Renal cortex interstitium (tissue), 11 donors: ENCODE data around the gene SRSF7. TPM values are rescaled to one million over a fixed set of nuclear protein-coding genes. Genes with fewer than 3 reads are reported as not detected.

Experiments used
- DNase-seq, 11 donors: peaks; one replicate each; pipeline ENCODE4 v3.0.0-alpha.2; 2013; ENCODE audit warnings: low read depth in 9 of 11, low spot score in 4 of 11; ENCODE audit errors: extremely low read depth in 1 of 11
- polyA plus RNA-seq, 3 donors: library from polyadenylated mRNA; unstranded; fragments of 120-200 nt; gene quantifications; one replicate each; pipeline ENCODE4 v1.2.1, GENCODE V29; 2013; ENCODE audit not compliant: insufficient read length in 3 of 3

The SRSF7 gene
- polyA plus RNA-seq, 3 donors: 203 to 279 (median 243) TPM

DNA sequence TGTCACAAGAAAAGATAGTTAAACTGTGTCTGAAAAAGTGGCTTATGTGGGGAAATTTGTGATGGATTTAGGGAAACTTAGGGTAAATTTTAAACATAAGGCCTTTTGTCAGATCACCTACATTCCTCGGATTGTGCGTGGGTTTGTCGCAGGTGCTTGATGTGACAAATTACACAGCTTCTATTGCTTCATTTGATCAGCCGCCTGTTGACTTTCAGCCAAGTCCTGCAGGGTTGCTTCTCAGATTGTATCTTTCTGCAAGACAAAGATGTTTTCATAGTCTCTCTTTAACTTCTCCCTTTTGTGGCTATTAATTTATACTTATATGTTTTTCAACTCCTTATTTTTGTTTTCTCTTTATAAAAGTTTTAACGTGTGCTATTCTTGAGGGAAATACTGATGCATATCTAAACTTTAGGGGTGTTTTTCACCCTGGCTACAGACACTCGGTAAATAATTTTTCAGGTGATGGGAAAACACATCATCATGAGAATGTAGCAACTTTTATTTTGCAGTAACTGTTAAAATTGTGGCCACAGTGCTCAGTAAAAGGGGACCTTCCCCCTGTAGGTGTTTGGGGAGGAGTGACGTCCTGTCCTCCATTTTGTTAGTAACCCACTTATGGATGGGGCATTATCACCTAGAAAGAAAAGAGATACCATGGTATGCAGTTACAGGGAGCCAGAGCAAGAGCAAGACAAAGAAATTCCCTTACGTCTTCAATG is 53.9 kb downstream of the SRSF7 start:
- no peak for DNase-seq

Other genes starting within 250 kb of the SRSF7 start
- gene HNRNPLL, start 148.4 kb downstream of the SRSF7 start, polyA plus RNA-seq: 10 to 100 TPM; 70.9 to 83.9 (median 74.3) TPM
- gene GALM, start 85.2 kb downstream of the SRSF7 start, polyA plus RNA-seq: 10 to 100 TPM; 54.0 to 60.0 (median 56.1) TPM
- gene GEMIN6, start 26.8 kb upstream of the SRSF7 start, polyA plus RNA-seq: 10 to 100 TPM; 17.9 to 24.7 (median 23.6) TPM
- 10 to 100 TPM; 35.2 to 44.3 (median 39.5) TPM for gene DHX57, start 124.6 kb upstream of the SRSF7 start, polyA plus RNA-seq
- gene MORN2, start 124.6 kb upstream of the SRSF7 start, polyA plus RNA-seq: 10 to 100 TPM; 48.4 to 63.8 (median 49.0) TPM
- gene ARHGEF33, start 138.5 kb upstream of the SRSF7 start, polyA plus RNA-seq: 1 to 10 TPM; 1.8 to 3.4 (median 2.2) TPM